ENCODE measurements around the gene PSMG4. TPM values are rescaled to one million over a fixed set of nuclear protein-coding genes. Genes with fewer than 3 reads are reported as not detected.

PSMG4 gene
- total RNA-seq, 2 experiments from 2014 or later = 50.2 to 53.9 TPM

- no peak for TF ChIP-seq CTCF (IDR thresholded peaks at IDR 0.05)
- POLR2A ChIA-PET = no interaction called here
- CTCF ChIA-PET = interaction anchor here (1.0 kb wide), 1 partner anchor 437 kb away, joined by 3 read pairs; no protein-coding TSS in a partner anchor
These were observed 37.3 kb downstream of the PSMG4 start for GRCh38 chr6:3296078-3296477.

GRCh38 chr6:3296537-3296936 is 37.8 kb downstream of the PSMG4 start:
- Mint-ChIP-seq H3K4me3 (no peak overlapping the region), H3K4me1 (ENCODE audit: low read depth) (no peaks in the 10 kb centered on the region), H3K9me3 (no peaks in the 10 kb centered on the region), H3K27ac (no peak overlapping the region), H3K36me3 (ENCODE audit: low read depth) (no peaks in the 10 kb centered on the region), H3K27me3 (no peaks in the 10 kb centered on the region)
- TF ChIP-seq CTCF (IDR thresholded peaks at IDR 0.05) = no peak
- CTCF ChIA-PET = interaction anchor here (1.0 kb wide), 1 partner anchor 437 kb away, joined by 3 read pairs; no protein-coding TSS in a partner anchor
- ATAC-seq (no peak), DNase-seq (no peak)
- intact Hi-C loops (cut with micrococcal nuclease) = no loop called here
- POLR2A ChIA-PET = no interaction called here

More at GRCh38 chr6:3296078-3296477, 37.3 kb downstream of the PSMG4 start:
- no peak for DNase-seq
- no peaks in the 10 kb centered on the region for H3K9me3 Mint-ChIP-seq
- no peaks in the 10 kb centered on the region for H3K27me3 Mint-ChIP-seq
- no peaks in the 10 kb centered on the region for H3K4me1 Mint-ChIP-seq (ENCODE audit: low read depth)
- H3K36me3 Mint-ChIP-seq (ENCODE audit: low read depth) = no peaks in the 10 kb centered on the region
- H3K27ac Mint-ChIP-seq = no peak overlapping the region
- no peak for ATAC-seq
- H3K4me3 Mint-ChIP-seq = no peak overlapping the region
- intact Hi-C loops (cut with micrococcal nuclease) = no loop called here

GRCh38 chr6:3297006-3297405 is 38.3 kb downstream of the PSMG4 start:
- Mint-ChIP-seq H3K27ac (no peak overlapping the region), H3K9me3 (no peaks in the 10 kb centered on the region), H3K4me3 (no peak overlapping the region), H3K36me3 (ENCODE audit: low read depth) (no peaks in the 10 kb centered on the region), H3K27me3 (no peaks in the 10 kb centered on the region), H3K4me1 (ENCODE audit: low read depth) (no peaks in the 10 kb centered on the region)
- CTCF ChIA-PET = interaction anchor here (1.0 kb wide), 1 partner anchor 436 kb away, joined by 3 read pairs; no protein-coding TSS in a partner anchor
- DNase-seq (no peak), ATAC-seq (no peak)
- POLR2A ChIA-PET = no interaction called here
- TF ChIP-seq CTCF (IDR thresholded peaks at IDR 0.05) = no peak
- intact Hi-C loops (cut with micrococcal nuclease) = no loop called here

- POLR2A ChIA-PET = no interaction called here
- H3K9me3 Mint-ChIP-seq = no peaks in the 10 kb centered on the region
- DNase-seq (no peak), ATAC-seq (no peak)
- intact Hi-C loops (cut with micrococcal nuclease) = no loop called here
- no peak for TF ChIP-seq CTCF (IDR thresholded peaks at IDR 0.05)
- no peak overlapping the region for H3K4me3 Mint-ChIP-seq
- CTCF ChIA-PET = no interaction called here
- no peaks in the 10 kb centered on the region for H3K4me1 Mint-ChIP-seq (ENCODE audit: low read depth)
- H3K27ac Mint-ChIP-seq = no peak overlapping the region
- H3K27me3 Mint-ChIP-seq = no peaks in the 10 kb centered on the region
- no peaks in the 10 kb centered on the region for H3K36me3 Mint-ChIP-seq (ENCODE audit: low read depth)
These were observed 39.2 kb downstream of the PSMG4 start for GRCh38 chr6:3297909-3298308.

- Mint-ChIP-seq H3K4me1 (ENCODE audit: low read depth) (no peaks in the 10 kb centered on the region), H3K9me3 (no peaks in the 10 kb centered on the region), H3K27ac (no peak overlapping the region), H3K36me3 (ENCODE audit: low read depth) (no peaks in the 10 kb centered on the region), H3K4me3 (no peak overlapping the region), H3K27me3 (peaks cover 2% of the 10 kb centered on the region)
- POLR2A ChIA-PET = interaction anchor here (0.6 kb wide), 1 partner anchor 28 kb away, joined by 3 read pairs; no protein-coding TSS in a partner anchor
- intact Hi-C loops (cut with micrococcal nuclease) = no loop called here
- no peak for TF ChIP-seq CTCF (IDR thresholded peaks at IDR 0.05)
- CTCF ChIA-PET = interaction anchor here (0.8 kb wide), 1 partner anchor 48 kb away, joined by 3 read pairs; no protein-coding TSS in a partner anchor
- DNase-seq (no peak), ATAC-seq (no peak)
These were observed 40.5 kb downstream of the PSMG4 start for GRCh38 chr6:3299221-3299620.

All from activated CD8-positive, alpha-beta T cell treated with anti-CD3 and anti-CD28 coated beads for 36 hours (primary cell).